ENCODE data around the gene SLC49A4. TPM values are rescaled to one million over a fixed set of nuclear protein-coding genes. Genes with fewer than 3 reads are reported as not detected.

Gene SLC49A4
- total RNA-seq, 1 experiment from 2014 or later, result 29.6 TPM

GRCh38 chr3:122766430-122766829, 28.4 kb upstream of the SLC49A4 start:
- Histone ChIP-seq H3K36me3 (ENCODE audit: low read depth, low read length) (no peaks in the 10 kb centered on the region), H3K4me2 (ENCODE audit: low read length) (no peak overlapping the region), H3K9ac (ENCODE audit: low read length) (no peak overlapping the region), H3K9me2 (replicated peaks; ENCODE audit: low read length) (no peaks in the 10 kb centered on the region), H3K79me2 (ENCODE audit: low read length) (no peaks in the 10 kb centered on the region), H3K4me1 (ENCODE audit: insufficient read depth, low read length) (no peaks in the 10 kb centered on the region), H3K4me3 (ENCODE audit: low read length) (no peak overlapping the region), H3K27me3 (ENCODE audit: low read length) (no peaks in the 10 kb centered on the region), H3F3A (ENCODE audit: low read length, unreplicated experiment) (no peaks in the 10 kb centered on the region), H4K20me1 (ENCODE audit: low read length) (no peaks in the 10 kb centered on the region), H3K9me3 (ENCODE audit: low read length) (no peaks in the 10 kb centered on the region), H2AFZ (ENCODE audit: low read length) (no peak overlapping the region), H3K27ac (ENCODE audit: low read length) (no peak overlapping the region)
- DNase-seq, result no peak
- no peak for ATAC-seq
- ChIA-PET CTCF (no interaction called here), POLR2A (ENCODE audit: unreplicated experiment) (no interaction called here)
- BruUV-seq (replicated peaks), result no TSS peak
- intact Hi-C loops (cut with micrococcal nuclease), result no loop called here
- TF ChIP-seq EZH2phosphoT487 (IDR thresholded peaks at IDR 0.05; ENCODE audit: borderline replicate concordance, low read length) (no peak), EZH2 (IDR thresholded peaks at IDR 0.05; ENCODE audit: low read length, unreplicated experiment) (no peak), CTCF (conservative IDR thresholded peaks at IDR 0.05; ENCODE audit: low read depth, low read length) (no peak)

- POLR2A ChIA-PET (ENCODE audit: unreplicated experiment), result no interaction called here
These were observed 27.1 kb upstream of the SLC49A4 start for GRCh38 chr3:122767540-122768372.

More at GRCh38 chr3:122767540-122768372, 27.1 kb upstream of the SLC49A4 start:
- Histone ChIP-seq H4K20me1 (ENCODE audit: low read length) (no peaks in the 10 kb centered on the region), H3F3A (ENCODE audit: low read length, unreplicated experiment) (no peaks in the 10 kb centered on the region), H3K79me2 (ENCODE audit: low read length) (no peaks in the 10 kb centered on the region), H3K4me1 (ENCODE audit: insufficient read depth, low read length) (no peaks in the 10 kb centered on the region), H3K4me3 (ENCODE audit: low read length) (no peak overlapping the region), H2AFZ (ENCODE audit: low read length) (no peak overlapping the region), H3K27ac (ENCODE audit: low read length) (no peak overlapping the region), H3K36me3 (ENCODE audit: low read depth, low read length) (no peaks in the 10 kb centered on the region), H3K9me3 (ENCODE audit: low read length) (no peaks in the 10 kb centered on the region), H3K9ac (ENCODE audit: low read length) (no peak overlapping the region), H3K27me3 (ENCODE audit: low read length) (no peaks in the 10 kb centered on the region), H3K4me2 (ENCODE audit: low read length) (no peak overlapping the region), H3K9me2 (replicated peaks; ENCODE audit: low read length) (no peaks in the 10 kb centered on the region)
- no peak for TF ChIP-seq EZH2phosphoT487 (IDR thresholded peaks at IDR 0.05; ENCODE audit: borderline replicate concordance, low read length)
- no peak for TF ChIP-seq EZH2 (IDR thresholded peaks at IDR 0.05; ENCODE audit: low read length, unreplicated experiment)
- no peak for TF ChIP-seq CTCF (conservative IDR thresholded peaks at IDR 0.05; ENCODE audit: low read depth, low read length)
- no peak for ATAC-seq
- no peak for DNase-seq
- CTCF ChIA-PET, result no interaction called here
- intact Hi-C loops (cut with micrococcal nuclease), result no loop called here
- no TSS peak for BruUV-seq (replicated peaks)
